IPS-18a (cell line): ENCODE data around the gene C15orf61.

Experiments used
- H3K27ac ChIP-seq: one replicate; pipeline ENCODE4 v1.5.1; 2013; ENCODE audit warnings: low read length
- H3K27me3 ChIP-seq: one replicate; pipeline ENCODE4 v1.6.1; 2013; ENCODE audit warnings: mild to moderate bottlenecking, low read length; ENCODE audit not compliant: control insufficient read depth, insufficient read depth
- H3K36me3 ChIP-seq: one replicate; pipeline ENCODE4 v1.6.1; 2013; ENCODE audit warnings: low read depth, low read length; ENCODE audit not compliant: control insufficient read depth
- H3K4me1 ChIP-seq: one replicate; pipeline ENCODE4 v1.6.1; 2013; ENCODE audit warnings: low read depth, low read length; ENCODE audit not compliant: control insufficient read depth
- H3K4me3 ChIP-seq: one replicate; pipeline ENCODE4 v1.5.1; 2013; ENCODE audit warnings: low read length
- H3K9ac ChIP-seq: one replicate; pipeline ENCODE4 v1.6.1; 2013; ENCODE audit warnings: mild to moderate bottlenecking, low read length, moderate library complexity
- H3K9me3 ChIP-seq: one replicate; pipeline ENCODE4 v1.6.1; 2013; ENCODE audit warnings: low read depth, low read length; ENCODE audit not compliant: control insufficient read depth

The C15orf61 gene

GRCh38 chr15:67558502-67558901 lies 37.6 kb downstream of the C15orf61 start:
- Histone ChIP-seq H3K4me1 (peaks cover 3% of the 10 kb centered on the region), H3K36me3 (peaks cover 4% of the 10 kb centered on the region), H3K4me3 (no peak overlapping the region), H3K27ac (no peak overlapping the region), H3K27me3 (no peaks in the 10 kb centered on the region), H3K9me3 (no peaks in the 10 kb centered on the region), H3K9ac (no peak overlapping the region)

GRCh38 chr15:67559158-67559557 lies 38.2 kb downstream of the C15orf61 start:
- H3K4me1 ChIP-seq, result peaks cover 7% of the 10 kb centered on the region
- H3K27ac ChIP-seq, result no peak overlapping the region

GRCh38 chr15:67559576-67559975 lies 38.6 kb downstream of the C15orf61 start:
- Histone ChIP-seq H3K9me3 (no peaks in the 10 kb centered on the region), H3K4me3 (no peak overlapping the region), H3K9ac (no peak overlapping the region), H3K27ac (no peak overlapping the region), H3K36me3 (peaks cover 4% of the 10 kb centered on the region), H3K27me3 (no peaks in the 10 kb centered on the region), H3K4me1 (peaks cover 11% of the 10 kb centered on the region)

More at GRCh38 chr15:67559158-67559557, 38.2 kb downstream of the C15orf61 start:
- no peaks in the 10 kb centered on the region for H3K9me3 ChIP-seq
- no peak overlapping the region for H3K4me3 ChIP-seq
- no peak overlapping the region for H3K9ac ChIP-seq
- H3K36me3 ChIP-seq, result peaks cover 4% of the 10 kb centered on the region
- H3K27me3 ChIP-seq, result no peaks in the 10 kb centered on the region

DNA sequence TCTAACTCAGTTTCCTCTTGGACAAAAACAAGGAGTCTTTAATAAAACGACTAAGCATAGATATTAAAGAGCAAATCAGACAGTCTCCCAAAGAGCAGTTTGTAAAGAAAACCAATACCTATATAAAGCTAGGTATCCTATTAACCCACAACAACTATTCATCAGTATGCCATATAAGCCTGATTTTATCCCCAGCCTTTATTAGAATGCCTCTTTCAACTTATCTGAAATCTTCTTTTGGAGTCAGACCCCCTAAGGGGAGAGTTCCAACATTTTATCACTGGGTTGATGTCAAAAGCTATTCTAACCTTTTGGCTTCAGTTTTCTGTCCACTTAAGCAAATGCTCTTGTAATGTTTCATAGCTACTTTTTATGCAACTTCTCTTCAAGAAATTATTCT lies 39.4 kb downstream of the C15orf61 start:
- no peak overlapping the region for H3K4me3 ChIP-seq
- no peaks in the 10 kb centered on the region for H3K9me3 ChIP-seq
- peaks cover 11% of the 10 kb centered on the region for H3K4me1 ChIP-seq
- peaks cover 4% of the 10 kb centered on the region for H3K36me3 ChIP-seq
- H3K27me3 ChIP-seq, result no peaks in the 10 kb centered on the region
- no peak overlapping the region for H3K27ac ChIP-seq
- H3K9ac ChIP-seq, result no peak overlapping the region

DNA sequence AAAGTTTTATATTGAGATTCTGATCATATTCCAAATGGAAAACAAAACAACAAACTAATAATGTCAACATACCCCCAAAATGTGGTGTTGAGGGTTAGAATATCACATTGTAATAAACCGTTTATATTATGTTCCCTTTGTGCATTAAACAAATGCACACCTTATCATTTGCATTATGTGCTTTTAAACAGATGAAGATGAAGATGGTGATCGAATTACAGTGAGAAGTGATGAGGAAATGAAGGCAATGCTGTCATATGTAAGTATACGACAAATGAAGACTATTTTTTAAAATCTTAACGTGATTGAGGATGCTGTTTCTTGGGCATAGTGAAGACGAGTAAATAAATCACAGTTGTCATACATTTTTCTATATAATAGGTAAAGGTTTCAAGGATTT lies 42.2 kb downstream of the C15orf61 start:
- Histone ChIP-seq H3K27ac (no peak overlapping the region), H3K9me3 (no peaks in the 10 kb centered on the region), H3K9ac (no peak overlapping the region), H3K4me3 (no peak overlapping the region), H3K4me1 (peaks cover 14% of the 10 kb centered on the region), H3K36me3 (no peaks in the 10 kb centered on the region), H3K27me3 (no peaks in the 10 kb centered on the region)

- Histone ChIP-seq H3K36me3 (no peaks in the 10 kb centered on the region), H3K9me3 (no peaks in the 10 kb centered on the region), H3K9ac (no peak overlapping the region), H3K27me3 (no peaks in the 10 kb centered on the region), H3K4me1 (peaks cover 11% of the 10 kb centered on the region), H3K27ac (no peak overlapping the region), H3K4me3 (no peak overlapping the region)
Measured at GRCh38 chr15:67564021-67564967, 43.4 kb downstream of the C15orf61 start.

GRCh38 chr15:67564968-67565345 lies 44.0 kb downstream of the C15orf61 start:
- Histone ChIP-seq H3K4me3 (no peak overlapping the region), H3K36me3 (no peaks in the 10 kb centered on the region), H3K4me1 (peaks cover 11% of the 10 kb centered on the region), H3K9me3 (no peaks in the 10 kb centered on the region), H3K27ac (no peak overlapping the region), H3K27me3 (no peaks in the 10 kb centered on the region), H3K9ac (no peak overlapping the region)

DNA sequence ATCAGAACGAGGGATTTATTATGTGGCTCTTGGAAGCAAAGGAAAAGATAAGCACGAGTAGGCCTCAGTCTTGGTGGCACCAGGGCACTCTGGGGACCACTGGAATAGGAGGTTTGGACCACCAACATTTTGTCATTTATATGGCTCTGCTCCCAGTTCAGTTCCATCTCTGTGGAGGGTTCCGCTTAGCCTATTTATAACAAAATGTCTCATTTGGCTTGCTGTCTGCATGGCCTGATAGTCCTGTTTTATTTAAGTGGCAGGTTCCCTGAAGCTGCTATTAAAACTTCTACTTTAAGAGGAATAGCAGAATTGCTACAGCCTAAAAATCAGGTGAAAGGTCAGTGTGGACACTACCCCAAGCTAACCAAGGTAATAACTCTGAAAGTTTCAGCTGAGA lies 48.7 kb downstream of the C15orf61 start:
- Histone ChIP-seq H3K4me1 (peaks cover 3% of the 10 kb centered on the region), H3K36me3 (no peaks in the 10 kb centered on the region), H3K27ac (no peak overlapping the region), H3K9me3 (no peaks in the 10 kb centered on the region), H3K9ac (no peak overlapping the region), H3K27me3 (no peaks in the 10 kb centered on the region), H3K4me3 (no peak overlapping the region)

- Histone ChIP-seq H3K4me3 (no peak overlapping the region), H3K27ac (no peak overlapping the region), H3K9me3 (no peaks in the 10 kb centered on the region), H3K27me3 (no peaks in the 10 kb centered on the region), H3K4me1 (peaks cover 6% of the 10 kb centered on the region), H3K9ac (no peak overlapping the region), H3K36me3 (no peaks in the 10 kb centered on the region)
Measured at GRCh38 chr15:67570875-67571647, 50.1 kb downstream of the C15orf61 start.

GRCh38 chr15:67571648-67572415 lies 50.9 kb downstream of the C15orf61 start:
- Histone ChIP-seq H3K27me3 (no peaks in the 10 kb centered on the region), H3K9me3 (no peaks in the 10 kb centered on the region), H3K36me3 (no peaks in the 10 kb centered on the region), H3K4me3 (no peak overlapping the region), H3K4me1 (peaks cover 4% of the 10 kb centered on the region), H3K27ac (no peak overlapping the region), H3K9ac (no peak overlapping the region)

GRCh38 chr15:67573194-67573593 lies 52.3 kb downstream of the C15orf61 start:
- Histone ChIP-seq H3K4me1 (peaks cover 4% of the 10 kb centered on the region), H3K9ac (no peak overlapping the region), H3K27me3 (no peaks in the 10 kb centered on the region), H3K4me3 (no peak overlapping the region), H3K9me3 (no peaks in the 10 kb centered on the region), H3K27ac (no peak overlapping the region), H3K36me3 (no peaks in the 10 kb centered on the region)
